GM18507 (cell line): ENCODE measurements around the gene GTPBP6.
"Not testable (repeated sequence)": the region's sequence is repeated elsewhere in the genome, so short reads cannot be mapped to it uniquely, and the experiment has no call there.

ENCODE experiments used
- DNase-seq: peaks from one replicate; pipeline ENCODE4 v3.0.0; 2011; ENCODE audit warnings: low read depth; ENCODE audit not compliant: insufficient read length; ENCODE audit errors: extremely low spot score
- FAIRE-seq: peaks from 2 replicates; lab custom pipeline; 2011; peaks lifted over from hg19 to GRCh38; lab: Jason Lieb, UNC

The GTPBP6 gene

DNA sequence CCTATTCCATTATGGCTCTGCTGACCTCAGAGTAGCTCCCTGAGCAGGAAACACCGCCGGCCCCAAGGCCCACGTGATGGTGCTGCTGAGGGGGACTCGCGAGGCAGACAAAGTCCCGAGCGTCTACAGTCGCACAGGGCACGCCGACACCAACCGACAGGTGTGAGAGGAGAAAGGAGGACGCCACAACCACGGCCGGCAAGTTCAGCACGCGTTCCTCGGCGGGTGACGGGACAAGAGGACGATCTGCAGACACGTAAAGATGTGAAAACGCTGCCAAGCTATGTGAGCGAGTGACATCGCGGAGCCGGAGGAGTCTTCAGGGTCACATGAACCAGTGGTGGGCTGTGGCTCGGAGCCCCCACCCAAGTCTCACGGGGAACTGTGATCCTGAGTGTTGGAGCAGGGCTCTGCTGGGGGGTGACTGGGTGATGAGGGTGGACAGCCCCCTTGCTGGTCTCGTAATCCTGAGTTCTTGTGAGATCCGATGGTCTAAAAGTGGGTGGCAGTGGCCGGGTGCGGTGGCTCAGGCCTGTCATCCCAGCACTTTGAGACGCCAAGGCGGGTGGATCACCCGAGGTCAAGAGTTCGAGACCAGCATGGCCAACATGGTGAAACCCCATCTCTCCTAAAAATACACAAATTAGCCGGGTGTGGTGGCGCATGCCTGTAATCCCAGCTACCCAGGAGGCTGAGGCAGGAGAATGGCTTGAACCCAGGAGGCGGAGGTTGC lies 34.2 kb upstream of the GTPBP6 start:
- FAIRE-seq (no peak), DNase-seq (no peak)

DNA sequence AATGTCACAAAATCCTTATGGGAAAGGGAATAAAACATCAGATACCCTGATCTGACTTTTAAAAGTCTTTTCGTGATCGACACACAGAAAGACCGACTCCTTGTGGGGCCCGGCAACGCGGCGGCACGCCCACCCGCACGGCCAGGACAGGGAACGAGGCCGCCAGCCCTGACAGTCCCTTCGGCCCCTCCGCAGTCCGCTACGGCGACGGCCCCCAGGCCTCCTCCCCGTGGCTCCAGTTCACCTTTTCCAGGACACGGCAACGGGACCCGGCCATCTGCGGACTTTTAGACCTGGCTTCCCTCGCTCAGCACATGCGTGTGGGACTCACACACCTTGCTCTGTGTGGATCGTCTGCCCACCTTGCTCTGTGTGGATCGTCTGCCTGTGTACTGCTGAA lies 33.6 kb upstream of the GTPBP6 start:
- no peak for DNase-seq
- FAIRE-seq, result no peak

DNA sequence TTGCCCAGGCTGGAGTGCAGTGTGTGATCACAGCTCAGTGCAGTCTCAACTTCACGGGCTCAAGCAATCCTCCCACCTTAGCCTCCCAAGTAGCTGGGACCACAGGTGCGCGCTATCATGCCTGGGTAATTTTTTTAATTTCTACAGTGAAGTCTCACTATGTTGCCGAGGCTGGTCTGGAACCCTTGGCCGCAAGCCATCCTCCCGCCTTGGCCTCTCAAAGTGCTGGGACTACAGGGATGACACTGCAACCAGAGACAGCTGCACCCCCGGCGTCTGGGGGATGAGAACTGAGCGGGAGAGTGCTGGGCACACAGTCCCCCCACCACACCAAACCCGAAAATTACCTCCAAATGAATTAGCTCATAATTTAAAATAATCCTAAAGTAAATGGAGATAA lies 33.1 kb upstream of the GTPBP6 start:
- no peak for FAIRE-seq
- no peak for DNase-seq

DNA sequence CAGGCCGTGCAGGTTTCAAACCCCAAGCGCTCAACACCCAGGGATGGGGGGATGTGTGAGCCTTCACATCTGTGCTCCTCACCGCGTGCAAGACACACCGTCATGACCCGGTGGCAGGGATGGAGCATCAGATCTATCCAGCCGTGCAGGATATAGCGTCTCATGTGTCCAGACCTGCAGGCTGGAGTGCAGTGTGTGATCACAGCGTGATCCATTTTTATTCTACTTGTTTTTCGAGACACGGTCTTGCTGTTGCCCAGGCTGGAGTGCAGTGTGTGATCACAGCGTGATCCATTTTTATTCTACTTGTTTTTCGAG lies 32.7 kb upstream of the GTPBP6 start:
- DNase-seq, FAIRE-seq: not testable (repeated sequence)

DNA sequence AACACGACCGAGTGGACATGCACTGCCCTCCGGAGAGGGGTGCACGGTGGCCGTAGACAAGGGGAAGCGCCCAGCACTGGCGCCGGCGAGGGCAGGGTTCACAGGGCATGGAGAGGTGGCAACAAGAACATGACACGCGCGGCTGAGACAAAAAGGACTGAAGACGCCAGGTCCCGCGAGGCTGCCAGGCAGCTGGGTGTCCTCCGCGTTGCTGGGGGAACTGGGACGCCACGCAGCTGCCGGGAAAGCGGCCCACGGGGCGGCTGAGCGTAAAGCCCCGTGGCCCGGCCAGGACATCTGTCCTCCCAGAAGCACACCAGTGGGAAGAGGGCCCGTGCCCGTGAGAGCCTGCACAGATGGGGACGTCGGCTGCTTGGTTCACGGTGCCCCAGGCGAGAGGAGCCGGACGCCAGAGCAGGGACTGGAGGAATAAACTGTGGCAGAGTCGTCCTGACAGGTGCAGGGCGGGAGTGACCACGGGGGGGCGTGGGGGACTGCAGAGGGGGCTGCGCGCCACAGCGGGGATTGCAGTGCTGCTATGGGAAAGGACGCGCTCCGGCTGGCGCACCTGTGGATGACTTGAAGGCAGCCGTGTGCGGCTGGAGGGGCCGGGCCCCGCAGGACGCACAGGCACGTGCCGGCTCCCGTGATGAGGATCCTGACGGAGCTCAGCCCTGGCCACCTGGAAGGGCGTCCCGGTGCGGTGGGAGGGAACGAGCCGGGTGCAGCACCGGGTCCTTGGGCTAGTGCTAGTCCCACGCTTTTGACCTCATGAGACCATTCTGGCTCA lies 32.1 kb upstream of the GTPBP6 start:
- FAIRE-seq (no peak), DNase-seq (no peak)

DNA sequence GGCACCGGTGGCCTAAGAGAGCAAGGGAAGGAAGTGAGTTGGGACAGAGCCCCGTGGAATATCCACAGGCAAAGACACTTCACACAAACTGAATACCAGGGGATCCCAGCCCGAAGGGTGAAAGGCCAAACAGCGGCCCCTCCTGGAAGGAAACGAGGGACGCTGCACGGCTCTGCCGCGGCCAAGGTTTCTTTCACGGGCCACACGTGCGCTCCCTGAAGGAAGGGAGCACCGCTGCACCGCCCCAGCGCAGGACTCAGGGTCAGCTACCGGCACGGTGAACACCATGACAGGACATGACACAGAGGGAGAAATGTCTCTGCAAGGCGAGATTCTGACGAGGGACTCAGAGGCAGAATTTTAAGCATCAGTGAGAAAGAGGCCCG lies 31.5 kb upstream of the GTPBP6 start:
- FAIRE-seq, result no peak
- DNase-seq, result no peak

DNA sequence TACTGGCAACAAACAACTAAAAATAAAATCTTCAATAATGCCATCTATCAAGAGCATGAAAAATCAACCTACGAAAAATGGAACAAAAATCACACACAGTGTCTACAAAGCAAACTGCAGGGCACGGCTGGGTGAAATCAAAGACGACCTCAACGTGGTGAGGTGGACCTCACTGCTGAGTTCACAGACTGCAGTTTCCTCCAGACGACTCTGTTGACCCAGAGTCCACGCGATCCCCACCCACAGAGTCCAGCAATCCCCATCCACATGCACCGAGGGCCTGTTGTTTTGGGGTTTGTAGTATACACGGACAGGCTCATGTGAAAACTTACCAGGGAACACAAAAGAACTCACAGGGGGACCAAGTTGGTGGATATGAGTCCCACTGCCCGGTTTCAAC lies 31.1 kb upstream of the GTPBP6 start:
- FAIRE-seq, result no peak
- no peak for DNase-seq

DNA sequence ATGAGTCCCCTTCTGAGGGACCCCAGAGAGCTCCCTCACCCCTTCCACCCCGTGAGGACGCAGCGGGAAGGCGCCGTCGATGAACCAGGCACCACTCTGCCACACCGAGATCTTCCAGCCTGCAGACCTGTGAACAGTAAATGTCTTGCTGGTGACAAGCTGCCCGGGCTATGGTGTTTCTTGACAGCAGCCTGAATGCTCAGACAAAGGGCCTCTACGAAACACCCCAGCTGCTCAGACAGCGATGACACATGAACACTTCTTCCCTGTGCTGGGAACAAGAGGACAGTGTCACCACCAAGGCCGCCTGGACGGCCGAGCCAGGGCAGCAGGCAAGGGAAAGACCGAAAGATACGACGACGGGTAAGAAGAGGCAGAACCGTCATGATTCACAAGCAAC lies 30.6 kb upstream of the GTPBP6 start:
- no peak for FAIRE-seq

DNA sequence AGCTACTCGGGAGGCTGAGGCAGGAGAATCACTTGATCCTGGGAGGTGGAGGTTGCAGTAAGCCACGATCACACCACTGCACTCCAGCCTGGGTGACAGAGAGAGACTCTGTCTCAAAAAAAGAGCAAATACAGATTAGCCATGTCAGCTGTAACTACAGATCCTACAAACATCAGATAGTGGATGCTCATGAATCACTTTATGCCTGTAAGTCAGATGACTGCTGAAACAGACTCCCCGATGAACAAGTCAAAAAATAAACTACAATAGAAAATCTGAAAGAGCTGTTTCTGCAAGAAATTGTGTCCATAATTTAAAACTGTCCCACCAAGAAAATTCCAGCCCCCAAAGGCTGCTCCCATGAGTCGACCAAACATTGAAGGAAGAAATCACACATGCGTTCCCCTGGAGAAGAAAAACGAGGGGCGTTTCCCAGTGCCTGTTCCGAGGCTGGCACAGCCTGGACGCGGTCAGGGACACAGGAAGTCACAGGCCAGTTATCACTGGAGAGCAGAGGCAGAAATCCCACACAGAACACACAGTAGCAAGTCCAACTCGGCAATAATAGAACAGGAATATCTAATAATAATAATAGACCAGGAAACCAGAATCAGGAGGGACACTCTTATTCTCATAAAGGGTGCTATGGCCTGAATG lies 30.0 kb upstream of the GTPBP6 start:
- DNase-seq (no peak), FAIRE-seq (no peak)

More for the DNA sequence above, 30.6 kb upstream of the GTPBP6 start:
- DNase-seq, result no peak

DNA sequence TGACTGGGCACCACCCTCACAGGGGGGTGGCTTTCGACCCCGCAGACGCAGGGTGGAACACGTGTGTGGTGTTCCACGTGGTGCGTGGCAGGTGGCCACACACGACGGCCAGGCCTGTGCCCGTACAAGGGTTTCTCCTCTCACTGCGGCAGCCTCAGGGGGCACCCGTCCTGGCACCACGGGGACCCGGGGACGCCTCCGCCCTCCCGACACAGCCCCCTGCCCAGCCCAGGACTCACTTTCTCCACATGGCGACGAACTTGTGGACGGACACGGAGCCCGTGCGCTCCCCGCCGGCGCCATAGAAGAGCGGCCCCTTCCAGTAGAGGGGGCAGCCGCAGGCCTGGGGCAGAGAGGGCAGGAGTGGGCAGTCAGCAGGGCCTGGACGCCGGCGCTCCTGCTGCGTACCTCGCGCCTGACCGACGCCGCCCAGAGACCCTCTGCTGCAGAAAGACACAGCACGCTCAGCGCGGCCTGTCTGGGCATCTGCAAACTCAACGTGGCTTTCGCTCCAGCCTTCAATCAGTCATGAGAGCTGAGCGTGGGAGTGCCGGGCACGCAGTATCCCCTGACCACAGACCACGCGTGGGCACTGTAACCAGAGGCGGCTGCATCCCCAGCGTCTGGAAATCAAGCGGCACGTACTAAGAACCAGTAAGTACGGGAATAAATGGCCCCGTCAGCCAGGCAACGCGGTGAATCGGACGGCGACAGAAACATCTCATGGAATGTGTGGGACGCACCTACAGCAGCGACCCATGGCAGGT lies 28.9 kb upstream of the GTPBP6 start:
- no peak for DNase-seq
- FAIRE-seq, result no peak

DNA sequence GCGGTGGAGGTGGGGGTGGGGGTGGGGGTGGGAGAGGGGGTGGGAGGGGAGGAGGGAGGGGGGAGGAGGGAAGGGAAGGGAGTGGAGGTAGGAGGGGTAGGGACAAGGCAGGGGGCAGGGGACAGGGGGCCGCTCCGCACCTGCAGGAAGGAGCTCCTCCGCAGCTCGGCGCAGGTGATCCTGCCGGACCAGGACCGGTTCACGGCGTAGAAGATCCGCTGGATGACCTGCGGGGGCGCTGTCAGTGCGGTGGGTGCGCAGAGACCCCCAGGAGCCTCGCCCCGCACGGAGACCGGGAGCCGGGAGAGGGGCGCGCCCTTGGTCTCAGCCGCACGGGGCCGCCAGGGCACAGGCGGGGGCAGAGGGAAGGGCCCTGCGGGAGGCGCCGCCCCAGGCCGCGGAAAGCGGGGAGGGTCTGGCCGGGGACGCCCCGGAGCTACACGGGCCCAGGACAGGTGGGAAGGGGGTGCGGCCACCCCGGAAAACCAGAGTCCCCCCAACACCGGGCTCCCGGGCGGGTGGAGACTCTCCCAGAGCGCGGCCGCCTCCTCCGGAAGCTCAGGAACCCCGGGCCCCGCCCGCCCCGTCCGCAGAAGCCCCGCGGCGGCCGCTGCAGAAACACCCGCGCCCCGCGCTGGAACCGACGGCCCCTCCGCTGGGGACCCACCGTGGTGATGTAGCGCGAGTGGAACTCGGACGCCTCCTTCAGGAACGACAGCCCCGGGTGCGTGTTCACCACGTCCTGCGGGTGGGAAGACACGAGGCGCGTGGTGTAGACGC lies 27.6 kb upstream of the GTPBP6 start:
- FAIRE-seq (no peak), DNase-seq (no peak)

DNA sequence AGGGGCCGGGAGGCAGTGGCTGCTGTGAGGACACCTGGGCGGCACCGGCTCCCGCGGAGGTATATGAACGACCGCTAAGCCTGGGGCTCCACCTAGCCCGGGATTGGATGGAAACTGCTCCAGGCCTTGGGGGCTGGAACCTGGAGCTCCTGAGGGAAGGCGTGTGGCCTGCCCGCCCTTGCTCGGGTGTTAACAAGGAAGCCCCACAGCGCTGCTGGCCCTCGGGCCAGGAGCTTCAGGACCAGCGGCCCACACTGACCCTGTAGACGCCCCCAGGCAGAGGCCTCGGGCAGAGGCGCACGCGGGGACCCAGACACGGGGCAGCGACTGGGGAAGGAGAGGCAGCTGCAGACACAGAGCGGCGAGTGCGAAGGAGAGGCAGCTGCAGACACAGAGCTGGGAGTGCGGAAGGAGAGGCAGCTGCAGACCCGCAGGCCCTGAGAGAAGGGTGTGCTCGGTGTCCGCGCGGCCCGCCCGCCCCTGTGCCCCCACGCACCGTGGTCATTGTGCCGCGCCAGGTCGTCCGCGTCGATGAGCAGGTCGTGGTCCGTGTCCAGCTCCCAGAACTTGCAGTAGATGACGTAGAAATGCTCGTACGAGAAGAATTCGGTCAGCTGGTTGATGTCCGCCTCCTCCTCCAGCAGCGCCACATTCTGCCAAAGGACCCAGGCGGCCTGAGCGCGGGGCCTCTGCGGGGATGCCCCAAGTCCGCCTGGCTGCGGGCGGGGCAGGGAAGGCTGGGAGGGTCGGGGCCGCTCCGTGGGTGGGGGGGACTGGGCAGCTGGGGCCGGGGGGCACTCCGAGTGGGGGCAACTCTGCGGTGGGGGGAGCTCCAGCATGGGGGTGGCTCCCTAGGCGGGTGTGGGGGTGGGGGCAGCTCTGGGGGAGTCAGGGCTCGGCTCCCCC lies 26.7 kb upstream of the GTPBP6 start:
- FAIRE-seq, result no peak
- no peak for DNase-seq

DNA sequence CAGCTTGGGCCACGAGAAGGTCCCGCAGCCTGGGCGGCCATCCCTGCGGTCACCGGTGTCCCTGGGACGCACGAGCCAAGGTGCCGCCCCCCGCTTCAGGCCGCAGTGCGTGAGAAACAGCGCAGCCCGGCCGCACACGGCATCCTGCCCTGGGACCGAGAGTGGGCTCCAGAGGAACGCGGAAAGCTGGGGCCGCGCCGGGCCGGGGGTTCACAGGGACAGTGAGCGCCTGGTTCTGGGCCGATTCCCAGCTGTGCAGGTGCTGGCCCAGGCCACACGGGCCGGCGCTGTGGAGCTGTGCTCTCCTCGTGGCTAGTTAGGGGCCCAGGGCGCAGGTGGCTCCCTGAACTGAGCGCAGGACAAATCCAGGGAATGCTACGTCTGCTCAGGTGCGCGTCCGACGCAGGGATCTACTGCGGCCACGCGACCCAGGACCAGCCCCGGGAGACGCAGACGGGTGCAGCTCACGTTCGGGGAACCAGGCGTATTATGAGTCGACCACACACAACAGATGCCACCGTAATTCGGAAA lies 25.8 kb upstream of the GTPBP6 start:
- DNase-seq (no peak), FAIRE-seq (no peak)

DNA sequence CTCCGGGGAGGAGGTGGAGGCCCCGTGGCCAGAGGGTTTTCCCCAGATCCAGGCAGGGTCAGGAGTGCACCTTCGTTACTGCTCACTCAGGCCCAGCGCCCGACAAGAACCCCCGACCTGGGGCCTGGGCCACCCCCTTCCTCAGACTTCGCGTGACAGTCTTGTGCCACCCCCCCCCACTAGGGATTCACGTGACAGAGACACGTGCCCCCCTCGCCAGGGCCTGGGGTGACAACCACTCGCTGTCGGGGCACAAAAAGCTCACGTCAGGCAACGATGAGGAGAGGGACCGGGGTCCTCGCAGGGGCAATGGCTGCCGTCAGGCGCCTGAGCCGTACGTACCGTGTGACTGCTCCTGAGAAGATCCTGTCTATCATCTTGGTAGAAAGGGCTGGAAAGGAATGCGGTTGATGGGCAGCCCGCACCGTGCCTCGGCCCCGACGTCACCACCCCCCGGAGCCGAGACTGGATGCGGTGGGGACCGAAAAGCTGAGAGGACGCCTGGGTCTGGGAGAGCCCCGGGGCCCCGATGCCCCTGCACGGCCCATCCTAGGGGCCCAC lies 23.0 kb upstream of the GTPBP6 start:
- FAIRE-seq, result no peak
- no peak for DNase-seq

DNA sequence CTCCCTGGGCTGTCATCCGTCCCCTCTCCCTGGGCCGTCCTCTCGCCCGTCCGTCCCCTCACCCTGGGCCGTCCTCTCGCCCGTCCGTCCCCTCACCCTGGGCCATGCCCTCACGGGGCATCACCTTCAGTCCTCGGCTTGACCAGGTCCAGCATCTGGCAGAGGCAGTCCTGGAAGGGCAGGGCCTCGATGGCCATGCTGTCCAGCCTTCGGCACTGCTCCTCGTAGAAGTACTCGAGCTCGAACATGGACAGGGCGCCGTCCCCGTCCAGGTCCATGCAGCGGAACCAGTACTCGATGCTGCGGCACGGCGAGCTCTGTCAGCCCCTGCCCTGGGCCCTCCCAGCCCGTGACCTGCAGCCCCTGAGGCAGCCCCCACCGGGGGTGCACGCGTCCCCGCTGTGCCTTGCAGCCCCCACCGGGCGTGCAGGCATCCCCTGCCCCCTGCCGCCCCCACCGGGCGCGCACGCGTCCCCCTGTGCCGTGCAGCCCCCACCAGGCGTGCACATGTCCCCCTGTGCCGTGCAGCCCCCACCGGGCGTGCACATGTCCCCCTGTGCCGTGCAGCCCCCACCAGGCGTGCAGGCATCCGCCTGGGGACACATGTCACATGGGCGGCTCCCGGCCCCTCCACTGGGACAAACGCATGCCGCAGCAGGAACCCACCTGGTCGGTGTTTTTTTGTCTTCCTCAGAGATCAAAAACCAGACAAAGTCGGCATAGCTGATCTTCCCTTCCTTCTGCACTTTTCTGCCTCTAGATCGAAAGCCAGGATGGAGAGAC lies 22.2 kb upstream of the GTPBP6 start:
- no peak for DNase-seq
- no peak for FAIRE-seq

DNA sequence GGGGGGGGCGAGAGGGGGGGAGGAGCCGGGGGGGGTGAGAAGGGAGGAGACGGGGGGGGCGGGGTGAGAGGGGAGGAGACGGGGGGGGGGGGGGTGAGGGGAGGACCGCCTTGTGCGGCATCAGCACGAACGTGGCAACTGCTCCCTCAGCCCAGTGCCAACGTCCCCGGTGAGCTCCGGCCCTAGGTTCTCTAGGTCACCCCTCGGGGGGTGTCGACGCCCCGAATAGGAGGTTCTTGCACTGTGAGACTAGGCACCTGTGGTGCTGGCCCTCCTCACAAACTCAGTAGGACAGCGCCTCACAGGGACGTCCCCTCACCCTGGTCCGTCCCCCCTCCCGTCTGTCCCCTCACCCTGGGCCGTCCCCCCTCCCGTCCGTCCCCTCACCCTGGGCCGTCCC lies 21.5 kb upstream of the GTPBP6 start:
- DNase-seq (no peak), FAIRE-seq (no peak)

DNA sequence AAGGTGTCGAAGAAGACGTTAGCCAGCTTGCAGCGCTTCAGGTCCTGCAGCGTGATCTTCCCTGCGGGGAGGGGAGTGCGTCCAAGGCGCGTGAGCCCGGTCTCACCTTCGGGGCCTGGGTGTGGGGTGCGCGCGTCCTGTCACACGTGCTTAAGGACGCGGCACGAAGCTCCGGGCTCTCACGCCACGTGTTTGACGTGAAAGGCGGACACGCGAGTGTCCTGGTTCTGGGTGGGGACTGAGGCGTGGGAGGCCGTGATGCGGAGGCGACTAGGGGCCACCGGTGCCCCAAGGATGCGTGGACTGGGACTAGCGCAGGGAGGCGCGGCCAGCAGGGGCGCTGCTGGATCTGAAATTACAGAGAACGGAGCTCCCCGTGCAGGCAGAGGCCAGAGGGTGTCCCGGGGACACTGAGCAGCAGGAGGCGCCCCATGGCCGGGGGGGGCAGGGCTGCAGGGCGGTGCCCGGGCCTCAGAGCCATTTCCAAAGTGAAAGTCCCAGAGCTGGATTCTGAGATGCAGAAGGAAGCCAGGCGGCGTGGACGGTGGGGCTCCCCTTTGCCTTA lies 20.3 kb upstream of the GTPBP6 start:
- DNase-seq (no peak), FAIRE-seq (no peak)
